DMS153 (cell line): ENCODE data around the gene OPCML.
A peak's percentile ranks its signal among the peaks of the same experiment; 100 is the strongest.

Experiments used
- DNase-seq: peaks from one replicate; lab custom pipeline; 2025; lab: John Stamatoyannopoulos, UW

OPCML gene

DNA sequence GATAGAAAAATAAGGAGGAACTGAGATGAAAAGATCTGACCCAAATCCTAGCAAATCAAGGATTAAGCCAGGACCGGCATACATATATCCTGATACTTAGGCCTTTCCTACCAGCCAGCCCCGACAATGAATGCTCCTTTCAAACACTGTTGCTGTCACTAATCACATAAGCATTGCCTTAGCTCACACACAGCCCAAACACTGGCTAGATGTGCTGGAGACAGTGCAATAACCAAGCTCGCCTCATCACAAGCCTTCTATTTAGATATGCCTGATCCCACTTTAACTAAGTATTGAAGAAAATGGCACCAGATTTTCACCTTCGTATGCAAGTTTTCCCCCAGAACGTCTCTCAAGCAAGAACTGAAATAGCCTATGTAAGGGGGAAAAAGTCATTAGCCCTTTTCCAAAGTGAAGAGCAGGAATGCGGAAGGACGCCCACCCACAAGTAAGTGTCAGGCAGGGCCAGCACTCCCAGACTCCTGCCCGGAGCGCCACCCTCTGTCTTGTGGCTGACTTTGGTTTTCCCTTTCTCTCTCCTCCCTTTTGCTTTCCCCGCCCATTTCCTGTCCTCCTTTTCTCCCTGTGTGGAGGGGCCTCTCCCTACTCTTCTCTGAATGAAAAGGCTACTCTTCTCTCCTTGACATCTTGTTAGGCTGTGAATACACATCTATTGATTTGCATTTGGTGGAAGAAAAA lies 8.9 kb upstream of the OPCML start:
- no peak for DNase-seq

DNA sequence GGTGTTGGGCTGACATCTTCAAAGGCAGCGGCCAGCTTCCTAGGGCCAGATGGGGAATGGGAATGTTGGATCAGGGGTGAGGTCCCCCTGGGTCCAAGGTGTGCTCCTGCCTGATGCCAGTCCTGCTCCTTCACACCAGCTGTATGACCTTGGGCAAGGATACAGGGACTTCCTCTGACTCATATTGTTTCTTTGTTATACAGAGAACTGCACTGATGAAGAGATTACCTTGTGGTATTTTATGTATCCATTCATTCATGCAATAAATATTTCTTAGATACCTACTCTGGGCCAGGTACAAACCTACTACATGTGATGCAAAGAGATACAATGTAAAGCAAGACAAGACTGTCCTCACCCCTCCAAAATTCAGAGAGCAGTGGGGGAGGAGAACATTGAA lies 3.9 kb upstream of the OPCML start:
- peak; percentile 5 for DNase-seq

DNA sequence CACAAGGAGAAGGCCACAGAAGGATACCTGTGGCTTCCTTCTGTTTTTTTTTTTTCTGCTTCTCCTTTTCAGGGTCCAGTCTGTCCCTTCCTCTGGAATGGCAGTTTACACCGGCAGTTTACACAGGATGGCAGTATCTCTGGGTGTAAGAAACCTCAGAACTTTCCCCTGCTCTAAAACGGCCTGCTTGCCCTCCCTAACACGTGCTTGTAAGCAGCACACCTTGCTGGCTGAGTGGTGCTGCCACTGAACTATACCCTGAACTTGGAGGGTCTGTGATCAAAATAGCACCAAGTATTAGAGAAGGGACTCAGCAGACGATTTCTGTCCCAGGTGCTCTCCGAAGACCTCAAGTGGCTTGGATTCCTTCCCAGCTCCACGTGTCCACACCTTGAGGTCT lies 904 bp upstream of the OPCML start:
- no peak for DNase-seq

DNA sequence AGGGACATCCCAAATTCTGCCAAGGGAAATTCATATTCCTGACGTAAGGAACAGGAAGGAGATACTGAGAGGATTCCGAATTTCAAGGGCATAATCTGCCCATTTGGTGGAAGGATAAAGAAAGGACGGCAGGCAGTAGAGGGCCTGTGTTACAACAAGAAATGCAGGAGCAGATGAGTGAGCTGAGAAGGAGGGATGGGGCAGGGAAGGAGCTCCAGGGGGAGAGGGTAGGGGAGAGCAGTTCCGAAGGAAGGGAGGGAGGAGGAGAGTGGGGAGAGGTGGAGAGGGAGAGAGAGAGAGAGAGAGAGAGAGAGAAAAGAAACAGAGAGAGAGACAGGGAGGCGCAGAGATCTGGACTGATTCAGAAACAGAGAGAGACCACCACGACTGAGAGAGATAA lies 843 bp downstream of the OPCML start:
- no peak for DNase-seq

DNA sequence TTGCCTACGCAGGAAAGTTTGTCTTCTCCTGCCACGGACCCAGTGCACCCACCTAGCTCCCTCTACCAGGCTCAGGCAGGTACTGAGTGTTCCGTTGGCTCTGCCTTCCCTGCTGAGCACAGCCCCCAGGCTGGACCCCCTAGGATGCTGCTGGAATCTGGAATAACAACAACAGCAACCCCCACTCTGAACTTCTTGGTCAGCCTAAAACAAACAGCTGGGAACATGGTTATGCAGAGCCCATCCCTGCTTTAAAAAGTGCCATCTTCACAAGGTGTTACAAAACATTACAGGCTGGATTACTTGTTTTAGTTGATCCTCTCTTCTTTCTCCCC lies 1.8 kb downstream of the OPCML start:
- DNase-seq = no peak

DNA sequence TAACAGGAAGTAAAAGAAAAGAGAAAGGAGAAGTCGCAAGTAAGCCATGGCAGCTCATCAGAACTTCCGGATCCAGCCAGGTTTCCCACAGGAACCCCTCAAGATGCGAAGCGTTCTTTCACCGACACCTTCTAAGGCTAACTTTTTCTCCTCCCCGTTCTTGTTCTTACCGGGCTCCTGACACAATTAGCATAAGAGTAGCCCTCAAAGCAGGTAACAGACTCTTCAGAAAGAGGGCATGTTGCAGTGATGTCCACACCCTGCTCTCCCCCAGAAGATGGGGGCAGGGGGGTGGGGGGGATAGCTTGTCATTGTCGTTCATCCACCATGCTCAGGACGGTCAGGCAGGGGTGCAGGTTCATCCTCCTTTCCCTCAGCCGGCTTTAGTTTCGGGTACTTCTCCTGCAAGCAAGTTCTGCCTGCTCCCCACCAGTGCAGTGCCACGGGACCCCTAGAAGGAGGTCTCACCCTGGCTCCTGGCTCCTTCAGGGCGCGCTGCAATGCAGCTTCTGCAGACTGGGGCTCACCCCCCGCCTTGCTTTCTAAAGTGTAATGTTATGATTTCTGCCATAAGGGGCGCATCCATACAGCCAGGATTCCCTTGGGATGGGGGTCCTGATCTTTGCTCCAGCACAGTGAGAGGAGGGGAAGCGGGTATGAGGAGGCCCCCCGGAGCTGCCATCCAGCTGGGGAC lies 2.3 kb downstream of the OPCML start:
- DNase-seq = no peak

DNA sequence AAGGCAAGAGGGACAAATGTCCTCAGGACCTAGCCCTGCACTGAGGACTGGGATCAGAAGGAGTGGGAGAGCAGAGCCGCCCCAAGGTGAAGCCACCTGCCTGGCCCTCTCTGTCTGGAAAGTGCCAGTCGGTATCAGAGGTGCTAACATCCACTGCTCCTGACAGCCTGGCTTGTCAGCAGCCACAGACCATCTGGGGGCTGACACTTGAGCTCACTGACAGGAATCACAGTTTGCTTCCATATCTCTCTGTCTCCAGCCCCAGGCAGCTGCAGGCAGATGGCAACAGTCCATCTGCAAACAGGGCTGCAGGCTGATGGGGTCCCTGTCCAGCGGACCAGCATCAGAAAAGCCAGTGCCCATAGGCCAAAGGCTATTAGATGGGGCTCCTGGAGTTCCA lies 5.5 kb downstream of the OPCML start:
- no peak for DNase-seq

DNA sequence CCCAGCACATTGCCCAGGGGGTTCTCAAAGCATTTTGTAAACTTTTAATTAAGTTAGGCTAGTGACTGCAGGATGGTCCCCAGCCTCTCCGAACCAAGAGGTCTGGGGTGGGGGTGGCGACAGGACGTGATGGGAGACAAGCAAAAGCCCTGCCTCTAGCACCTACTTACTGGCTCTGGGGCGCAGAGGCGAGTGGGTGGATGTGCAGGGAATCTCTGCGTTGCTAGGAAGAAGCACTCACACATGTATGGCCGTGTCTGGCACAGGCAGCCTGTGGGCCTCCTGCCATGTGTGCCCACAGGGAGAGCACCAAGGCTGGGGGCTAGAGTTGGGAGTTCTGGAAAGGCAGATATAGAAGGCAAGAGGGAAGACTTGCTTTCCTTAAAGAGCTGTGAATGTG lies 6.3 kb downstream of the OPCML start:
- DNase-seq = no peak

DNA sequence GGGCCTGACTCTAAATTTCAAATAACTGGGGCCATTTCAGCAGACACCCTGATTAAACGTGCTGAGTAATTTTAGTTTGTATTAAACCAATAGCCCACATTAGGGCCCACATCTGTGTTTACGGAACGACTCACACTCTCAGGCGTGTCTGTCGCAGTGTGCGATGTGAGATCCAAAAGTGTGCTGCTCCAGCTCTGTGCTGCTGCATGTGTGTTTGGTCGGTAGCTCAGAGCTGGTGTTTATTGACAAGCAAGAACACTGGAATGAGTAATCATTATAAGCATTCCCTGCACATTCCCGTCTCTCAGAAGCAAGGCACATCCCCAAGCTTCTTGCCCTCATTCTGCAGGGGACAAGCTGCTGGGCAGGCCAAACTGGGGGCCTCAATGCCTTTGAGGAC lies 7.8 kb downstream of the OPCML start:
- DNase-seq = no peak

DNA sequence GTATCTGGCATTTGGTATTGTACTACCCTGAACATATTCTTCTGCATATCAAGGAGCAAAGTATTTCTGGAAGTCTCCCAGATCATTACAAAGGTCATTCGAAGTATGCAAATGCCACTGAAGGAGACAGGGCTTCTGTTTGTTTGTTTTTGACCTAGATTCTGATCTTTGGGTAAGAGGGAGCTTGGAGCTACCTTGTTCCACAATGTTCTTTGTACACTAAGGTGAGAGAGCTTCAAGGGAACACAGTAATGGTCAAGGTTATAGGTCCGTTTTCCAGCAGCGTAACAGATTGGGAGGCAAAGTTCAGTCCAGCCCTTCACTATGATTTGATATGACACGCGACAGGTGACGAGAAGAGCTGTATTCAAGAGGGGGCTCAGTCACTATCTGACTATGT lies 10.0 kb downstream of the OPCML start:
- DNase-seq = no peak

DNA sequence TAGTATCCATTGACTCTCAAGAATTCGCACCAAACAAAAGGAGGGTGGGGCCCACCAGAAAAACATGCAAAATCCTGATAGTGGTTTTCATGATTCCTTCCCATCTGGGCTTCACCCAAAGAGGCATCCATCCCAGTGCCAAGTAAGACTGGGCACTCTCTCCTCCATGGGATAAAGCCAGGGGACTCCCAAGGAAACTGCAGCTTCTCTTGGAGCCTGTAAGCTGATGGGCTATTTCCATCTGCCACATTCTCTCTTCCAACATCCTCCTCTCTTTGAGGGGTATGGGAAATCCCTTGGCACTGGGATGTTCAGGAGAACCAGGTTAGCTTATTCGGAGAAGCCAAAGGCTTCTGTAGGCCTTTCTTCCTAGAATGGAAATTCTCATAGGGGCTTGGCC lies 10.8 kb downstream of the OPCML start:
- DNase-seq = no peak

DNA sequence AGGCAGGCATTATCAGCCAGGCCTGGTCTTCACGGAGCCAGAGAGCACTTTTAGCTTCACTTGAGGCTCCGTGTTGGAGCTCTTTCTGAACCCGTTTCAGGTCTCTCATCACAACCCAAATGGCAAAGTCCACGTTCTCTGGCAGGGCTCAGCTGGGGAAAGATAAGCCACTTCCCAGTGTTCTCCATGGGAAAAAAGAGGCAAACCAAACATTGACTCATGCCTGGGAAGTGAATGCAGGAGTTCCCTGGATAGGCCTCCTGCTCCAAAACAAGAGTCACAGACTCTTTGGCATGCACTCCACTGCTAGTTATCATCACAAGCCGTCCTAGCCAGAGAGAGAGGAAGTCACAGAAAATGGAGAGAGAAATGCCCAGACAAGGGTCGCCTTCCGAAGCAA lies 11.6 kb downstream of the OPCML start:
- no peak for DNase-seq

DNA sequence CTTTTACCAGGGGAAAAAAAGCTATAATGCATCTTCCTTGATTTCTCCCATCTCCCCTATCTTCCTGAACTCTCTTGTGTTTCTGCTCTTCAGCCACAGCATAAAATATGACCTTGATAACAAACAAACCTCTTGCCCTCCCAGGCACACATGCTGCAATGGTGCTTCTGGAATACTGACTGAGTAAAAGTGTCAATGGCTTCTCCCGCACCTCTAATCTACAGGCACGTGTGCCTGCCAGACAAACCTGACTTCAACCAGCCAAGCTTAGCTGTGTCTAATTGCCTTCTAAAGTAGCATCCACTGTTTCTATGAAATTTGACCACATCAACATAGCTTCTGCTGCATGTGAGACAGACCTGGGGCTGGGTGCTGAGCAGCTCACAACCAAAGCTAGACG lies 12.7 kb downstream of the OPCML start:
- DNase-seq = no peak

DNA sequence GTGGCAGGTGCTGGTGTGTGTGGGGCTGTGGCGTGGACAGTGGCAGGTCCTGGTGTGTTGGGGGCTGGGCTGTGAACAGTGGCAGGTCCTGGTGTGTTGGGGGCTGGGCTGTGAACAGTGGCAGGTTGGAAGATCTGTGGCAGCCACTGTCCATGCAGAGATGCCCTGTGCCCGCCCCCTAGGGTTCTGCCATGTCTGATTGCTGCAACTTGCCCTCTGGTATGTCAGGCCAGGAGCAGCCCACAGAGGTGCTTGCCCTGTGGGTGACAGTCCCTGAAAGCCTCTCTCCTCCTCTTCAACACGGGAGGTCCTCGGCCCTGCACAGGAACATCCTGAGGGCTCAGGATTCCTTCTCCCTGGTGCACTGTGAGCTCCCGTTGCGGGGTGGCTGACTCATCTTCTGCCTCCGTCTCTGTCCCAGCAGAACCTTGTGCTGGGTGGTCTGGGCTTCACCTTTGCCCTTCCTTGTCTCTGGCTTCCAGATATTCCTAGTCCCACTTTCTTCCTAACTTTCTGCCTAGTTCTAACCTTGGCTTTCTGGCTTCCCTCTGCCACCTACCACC lies 13.5 kb downstream of the OPCML start:
- no peak for DNase-seq

DNA sequence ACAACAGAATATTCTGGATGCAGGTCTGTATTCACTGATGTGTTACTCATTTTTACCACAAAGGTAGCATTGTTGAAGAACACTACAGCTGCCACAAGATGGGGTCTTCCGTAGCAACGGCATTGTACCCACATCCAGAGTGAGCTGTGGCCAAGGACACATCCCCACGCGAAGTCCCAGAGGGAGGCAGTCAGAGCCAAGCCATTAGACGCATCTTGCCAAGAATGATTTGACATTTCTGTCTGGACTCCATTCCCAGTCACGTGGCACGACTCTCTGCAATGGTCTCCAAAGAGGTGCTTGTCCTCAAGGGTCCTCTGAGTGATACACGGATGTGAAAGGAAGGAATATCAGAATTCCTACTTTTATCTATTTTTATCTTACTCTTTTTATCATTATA lies 15.5 kb downstream of the OPCML start:
- no peak for DNase-seq

DNA sequence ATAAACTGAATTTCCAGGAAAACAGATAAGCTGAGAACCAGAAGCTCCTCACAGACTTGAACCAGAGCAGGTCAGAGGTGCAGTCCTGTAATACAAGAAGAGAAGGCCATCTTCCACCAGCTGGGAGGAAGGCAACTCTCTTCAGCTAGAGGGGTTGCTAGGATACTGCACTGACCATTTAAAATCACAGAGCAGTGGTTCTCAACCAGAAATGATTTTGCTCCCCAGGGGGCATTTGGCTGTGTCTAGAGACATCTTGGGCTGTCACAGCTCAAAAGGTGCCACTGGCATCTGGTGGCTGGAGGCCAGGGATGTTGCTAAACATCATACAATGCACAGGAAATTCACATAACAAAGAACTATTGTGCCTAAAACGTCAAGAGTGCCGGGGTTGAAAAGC lies 17.2 kb downstream of the OPCML start:
- peak; percentile 36 for DNase-seq

DNA sequence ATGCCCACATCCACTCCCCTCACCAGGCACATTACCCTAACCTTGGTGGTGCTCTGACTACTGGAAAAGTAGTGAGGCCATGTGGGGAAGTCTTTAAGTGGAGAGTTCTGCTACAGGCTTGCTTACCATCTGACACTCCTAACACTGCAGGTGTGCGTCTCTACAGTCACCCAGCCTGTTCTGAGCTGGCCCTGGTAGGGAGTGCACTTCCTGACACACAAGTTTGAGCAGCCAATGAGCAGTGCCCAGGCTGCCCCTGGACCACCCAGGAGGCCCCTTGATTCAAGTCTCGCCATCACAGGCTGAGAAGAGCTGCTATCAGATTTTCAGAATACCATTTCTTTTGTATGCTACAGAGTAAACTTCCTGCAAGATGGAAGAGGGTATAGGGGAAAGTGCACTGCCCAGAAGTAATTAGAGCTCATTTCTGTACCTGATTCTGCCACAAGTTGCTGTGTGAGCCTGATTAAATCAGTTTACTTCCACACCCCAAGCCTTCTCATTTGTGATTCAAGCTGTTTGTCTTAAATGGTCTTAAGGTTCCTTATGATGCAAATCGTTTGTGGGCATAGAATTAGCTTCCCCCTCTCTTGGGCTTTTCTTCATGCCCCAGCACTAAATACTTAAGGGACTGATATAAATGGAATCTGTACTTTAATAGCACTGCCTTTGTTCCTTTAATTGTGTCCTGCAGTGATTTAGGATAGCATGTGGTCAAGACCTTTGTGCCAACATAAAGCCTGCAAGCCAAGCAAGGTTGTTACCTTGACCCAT lies 22.2 kb downstream of the OPCML start:
- no peak for DNase-seq

DNA sequence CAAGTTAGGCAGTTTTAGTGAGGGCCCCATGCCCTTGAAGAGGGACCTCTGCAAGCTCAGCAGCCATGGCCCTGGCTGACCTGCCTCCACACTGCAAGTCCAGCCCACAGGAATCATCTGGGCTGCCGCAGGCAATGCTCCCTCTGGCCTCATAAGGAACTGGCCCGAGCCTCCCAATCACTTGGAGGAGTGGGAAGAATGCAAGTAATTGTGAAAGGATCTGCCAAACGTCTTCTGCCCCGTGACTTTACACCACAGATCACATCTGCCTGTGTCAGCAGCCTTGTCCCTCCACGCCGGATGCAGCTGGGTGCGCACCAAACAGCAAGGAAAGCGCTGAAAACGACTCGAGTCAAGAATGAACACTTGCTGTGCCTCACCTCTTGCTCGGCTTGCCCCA lies 23.8 kb downstream of the OPCML start:
- no peak for DNase-seq

DNA sequence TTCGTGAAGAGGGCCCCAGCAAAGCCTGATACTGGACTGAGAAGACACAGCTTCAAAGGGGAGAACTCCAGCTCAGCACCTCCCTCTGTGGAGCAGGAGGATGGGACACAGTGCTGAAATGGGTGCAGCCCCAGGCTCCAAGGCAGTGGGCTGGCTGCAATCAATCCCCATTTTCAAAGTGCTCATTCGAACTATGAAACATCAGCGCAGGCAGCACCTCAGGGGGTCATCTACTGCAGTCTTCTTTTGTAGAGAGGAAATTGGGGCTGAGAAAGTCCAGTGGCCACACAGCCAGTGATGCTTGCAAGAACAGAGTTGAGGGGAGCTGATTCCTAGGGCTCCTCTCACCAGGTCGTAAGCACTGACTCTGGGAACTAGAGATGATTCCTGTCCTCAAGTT lies 25.1 kb downstream of the OPCML start:
- DNase-seq = no peak

DNA sequence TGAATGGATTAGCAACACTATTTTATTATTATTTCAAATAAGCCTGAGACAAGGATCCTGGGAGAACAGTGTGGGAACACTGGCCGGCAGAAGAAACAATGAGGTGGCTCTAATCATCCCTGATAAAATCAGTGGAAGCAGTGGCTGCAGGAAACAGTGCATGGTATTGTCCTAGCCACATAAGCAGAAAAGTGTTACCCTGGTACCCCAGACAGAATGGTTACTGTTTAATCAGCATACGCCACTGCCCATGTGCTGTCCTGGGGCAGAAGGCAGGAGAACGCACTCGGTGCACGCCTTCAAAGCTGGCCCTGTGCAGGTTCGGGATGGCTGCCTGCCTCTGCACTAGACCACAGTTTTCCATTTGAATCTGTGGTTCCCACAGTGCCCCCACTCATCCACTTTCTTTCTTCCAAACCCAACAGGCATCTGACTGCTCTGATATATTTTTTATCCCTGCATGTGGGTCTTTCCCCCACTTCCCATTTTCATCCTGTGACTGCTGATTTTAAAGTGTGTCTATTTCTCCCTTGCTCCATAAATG lies 25.7 kb downstream of the OPCML start:
- no peak for DNase-seq

DNA sequence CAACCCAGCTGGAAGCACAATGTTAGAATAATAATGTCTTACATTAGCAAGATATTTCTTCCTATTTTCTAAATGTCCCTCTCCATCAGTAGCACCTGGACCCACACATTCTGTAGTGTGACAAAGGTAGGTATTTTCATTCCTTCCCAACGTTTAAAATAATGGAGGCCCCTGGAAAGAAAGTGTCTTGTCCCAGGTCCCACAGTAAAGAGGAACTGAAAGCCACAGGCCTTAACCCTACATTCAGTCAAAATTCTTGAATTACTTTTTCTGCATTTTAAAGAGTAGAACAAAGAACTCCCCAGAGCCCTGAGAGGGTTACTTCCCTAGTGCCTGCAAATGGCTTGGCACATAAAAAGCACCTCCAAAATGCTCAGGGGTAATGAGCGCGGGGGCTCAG lies 26.3 kb downstream of the OPCML start:
- no peak for DNase-seq

DNA sequence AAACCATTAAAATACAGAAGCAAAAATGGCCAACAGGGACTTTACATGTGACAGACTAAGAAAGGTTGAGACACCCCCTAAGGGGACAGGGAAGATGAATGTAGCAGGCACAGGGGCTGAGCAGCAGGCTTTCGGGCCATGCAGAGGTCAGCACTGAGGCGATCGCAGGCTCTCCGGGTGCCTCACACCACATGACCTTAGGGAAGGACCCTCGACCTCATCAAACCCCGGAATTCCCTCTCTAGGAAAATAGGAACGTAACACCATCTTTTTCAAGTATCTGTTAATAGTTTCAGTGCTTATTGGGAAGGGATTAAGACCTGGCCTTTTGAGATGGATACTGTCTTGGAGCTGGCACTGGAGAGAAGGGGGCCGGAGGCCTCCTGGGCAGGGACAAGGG lies 27.4 kb downstream of the OPCML start:
- no peak for DNase-seq

DNA sequence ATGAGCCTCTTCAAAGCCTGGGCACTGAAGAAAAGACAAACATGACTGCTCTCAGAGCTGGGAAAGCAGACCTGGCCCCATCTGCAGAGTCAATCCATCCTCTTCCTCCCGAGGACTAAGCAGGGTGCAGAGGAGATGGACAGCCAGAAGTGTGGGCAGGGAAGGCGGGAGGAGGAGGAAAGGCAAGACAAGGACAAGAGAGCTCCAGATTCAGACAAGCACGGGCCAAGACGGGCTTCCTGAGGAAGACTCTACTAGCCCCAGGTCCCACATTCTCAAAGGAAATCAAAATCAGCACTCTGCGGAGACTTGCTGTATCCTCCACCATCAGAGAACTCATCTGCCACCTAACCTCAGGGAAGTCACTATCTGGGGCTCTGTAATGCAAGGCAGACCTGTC lies 28.5 kb downstream of the OPCML start:
- DNase-seq = no peak
